ENCODE data around the gene RCBTB1.

Gene RCBTB1

GRCh38 chr13:49539313-49539712, 46.0 kb downstream of the RCBTB1 start (continued):
- TF ChIP-seq ZNF664 (tag by site-specific recombination; IDR thresholded peaks at IDR 0.05) = no peak

GRCh38 chr13:49538404-49538803, 47.0 kb downstream of the RCBTB1 start:
- no peaks in the 10 kb centered on the region for H3K4me1 ChIP-seq (ENCODE audit: control insufficient read depth, insufficient read depth, low read length)
- peaks cover 0 to 36% of the 10 kb centered on the region in 2 experiments for H3K36me3 ChIP-seq (ENCODE audit: control insufficient read depth in 2 of 2, insufficient read depth in 1 of 2, low read length in 2 of 2)
- TF ChIP-seq ZNF707 (tag by site-specific recombination; IDR thresholded peaks at IDR 0.05) (no peak), ZNF629 (tag by site-specific recombination; IDR thresholded peaks at IDR 0.05) (no peak), ZXDB (tag by site-specific recombination; IDR thresholded peaks at IDR 0.05) (no peak), ZNF292 (tag by site-specific recombination; IDR thresholded peaks at IDR 0.05; ENCODE audit: borderline replicate concordance, low read depth) (no peak), ZNF621 (tag by site-specific recombination; IDR thresholded peaks at IDR 0.05) (no peak), REPIN1 (tag by site-specific recombination; IDR thresholded peaks at IDR 0.05; ENCODE audit: low read depth) (no peak), BCL11A (tag by site-specific recombination; IDR thresholded peaks at IDR 0.05; ENCODE audit: low read depth) (no peak), ZNF623 (tag by site-specific recombination; IDR thresholded peaks at IDR 0.05) (no peak), PRDM4 (tag by site-specific recombination; IDR thresholded peaks at IDR 0.05) (no peak), ZNF10 (tag by site-specific recombination; IDR thresholded peaks at IDR 0.05) (no peak), SP2 (tag by site-specific recombination; IDR thresholded peaks at IDR 0.05) (no peak), ZNF266 (tag by site-specific recombination; IDR thresholded peaks at IDR 0.05; ENCODE audit: low read depth) (no peak), ZNF664 (tag by site-specific recombination; IDR thresholded peaks at IDR 0.05) (no peak), ZNF624 (tag by site-specific recombination; IDR thresholded peaks at IDR 0.05) (no peak)
- H3K27ac ChIP-seq (ENCODE audit: extremely low read depth, low read depth, low read length) = no peak overlapping the region
- no peak overlapping the region for H3K4me3 ChIP-seq (ENCODE audit: low read depth, low read length)
- POLR2A ChIA-PET = no interaction called here
- CTCF ChIA-PET = no interaction called here
- no peaks in the 10 kb centered on the region for H3K9me3 ChIP-seq (ENCODE audit: control insufficient read depth, insufficient read depth, low read depth, low read length)

- CTCF ChIA-PET = no interaction called here
- H3K27ac ChIP-seq (ENCODE audit: extremely low read depth, low read depth, low read length) = no peak overlapping the region
- H3K4me1 ChIP-seq (ENCODE audit: control insufficient read depth, insufficient read depth, low read length) = no peaks in the 10 kb centered on the region
- POLR2A ChIA-PET = no interaction called here
- H3K36me3 ChIP-seq (ENCODE audit: control insufficient read depth in 2 of 2, insufficient read depth in 1 of 2, low read length in 2 of 2) = peaks cover 0 to 37% of the 10 kb centered on the region in 2 experiments
- H3K4me3 ChIP-seq (ENCODE audit: low read depth, low read length) = no peak overlapping the region
- no peak for TF ChIP-seq ZNF544 (tag by site-specific recombination; IDR thresholded peaks at IDR 0.05)
- H3K9me3 ChIP-seq (ENCODE audit: control insufficient read depth, insufficient read depth, low read depth, low read length) = no peaks in the 10 kb centered on the region
These were observed 49.0 kb downstream of the RCBTB1 start for GRCh38 chr13:49536144-49536873.

GRCh38 chr13:49533591-49534269, 51.6 kb downstream of the RCBTB1 start:
- POLR2A ChIA-PET = no interaction called here
- no peak overlapping the region for H3K27ac ChIP-seq (ENCODE audit: extremely low read depth, low read depth, low read length)
- no peak overlapping the region for H3K4me3 ChIP-seq (ENCODE audit: low read depth, low read length)
- TF ChIP-seq ZNF157 (tag by site-specific recombination; IDR thresholded peaks at IDR 0.05) = 0 out of 2 replicates have a peak, but pooled peaks have one; percentile 19
- TF ChIP-seq ZNF2 (tag by site-specific recombination; IDR thresholded peaks at IDR 0.05) = no peak
- CTCF ChIA-PET = no interaction called here
- H3K9me3 ChIP-seq (ENCODE audit: control insufficient read depth, insufficient read depth, low read depth, low read length) = no peaks in the 10 kb centered on the region
- H3K4me1 ChIP-seq (ENCODE audit: control insufficient read depth, insufficient read depth, low read length) = no peaks in the 10 kb centered on the region
- peaks cover 0 to 21% of the 10 kb centered on the region in 2 experiments; a peak in 2 of 3 replicates for H3K36me3 ChIP-seq (ENCODE audit: control insufficient read depth in 2 of 2, insufficient read depth in 1 of 2, low read length in 2 of 2)

Measured in HEK293 (cell line).